Measurements from ENCODE around the gene PIK3CB.

The PIK3CB gene

GRCh38 chr3:138829097-138829496 is 5.6 kb downstream of the PIK3CB start:
- Histone ChIP-seq H3F3A (ENCODE audit: insufficient read depth, low read length) (no peaks in the 10 kb centered on the region), H2AFZ (ENCODE audit: low read length) (no peak overlapping the region), H3K9me2 (ENCODE audit: low read depth, low read length) (no peaks in the 10 kb centered on the region), H3K9me3 (ENCODE audit: low read length) (no peaks in the 10 kb centered on the region), H3K9ac (ENCODE audit: low read length) (no peak overlapping the region), H3K79me2 (ENCODE audit: insufficient read depth, low read length) (peaks cover 71% of the 10 kb centered on the region), H3K4me3 (ENCODE audit: low read depth, low read length, poor library complexity, severe bottlenecking) (no peak overlapping the region), H3K36me3 (ENCODE audit: insufficient read depth, low read length) (peaks cover 11% of the 10 kb centered on the region), H3K4me2 (ENCODE audit: low read length) (no peak overlapping the region), H4K20me1 (ENCODE audit: insufficient read depth, low read length) (no peaks in the 10 kb centered on the region), H3K27me3 (ENCODE audit: insufficient read depth, low read length) (no peaks in the 10 kb centered on the region), H3K4me1 (ENCODE audit: insufficient read depth, low read length, severe bottlenecking) (peaks cover 12% of the 10 kb centered on the region), H3K27ac (ENCODE audit: low read depth, low read length, poor library complexity, severe bottlenecking) (no peak overlapping the region)
- TF ChIP-seq CTCF (IDR thresholded peaks at IDR 0.05; ENCODE audit: low read length) (no peak), EZH2 (IDR thresholded peaks at IDR 0.05; ENCODE audit: borderline replicate concordance, low read length) (no peak)

GRCh38 chr3:138827222-138827621 is 7.5 kb downstream of the PIK3CB start:
- Histone ChIP-seq H3K79me2 (ENCODE audit: insufficient read depth, low read length) (peaks cover 58% of the 10 kb centered on the region), H3K27me3 (ENCODE audit: insufficient read depth, low read length) (no peaks in the 10 kb centered on the region)

GRCh38 chr3:138825336-138825735 is 9.4 kb downstream of the PIK3CB start:
- no peak overlapping the region for H3K27ac ChIP-seq (ENCODE audit: low read depth, low read length, poor library complexity, severe bottlenecking)
- no peaks in the 10 kb centered on the region for H3K27me3 ChIP-seq (ENCODE audit: insufficient read depth, low read length)
- H3K4me3 ChIP-seq (ENCODE audit: low read depth, low read length, poor library complexity, severe bottlenecking): no peak overlapping the region
- no peak overlapping the region for H3K9ac ChIP-seq (ENCODE audit: low read length)
- TF ChIP-seq CTCF (IDR thresholded peaks at IDR 0.05; ENCODE audit: low read length) (no peak), EZH2 (IDR thresholded peaks at IDR 0.05; ENCODE audit: borderline replicate concordance, low read length) (no peak)
- H3K9me2 ChIP-seq (ENCODE audit: low read depth, low read length): no peaks in the 10 kb centered on the region
- H3K79me2 ChIP-seq (ENCODE audit: insufficient read depth, low read length): peaks cover 48% of the 10 kb centered on the region
- peaks cover 11% of the 10 kb centered on the region for H3K36me3 ChIP-seq (ENCODE audit: insufficient read depth, low read length)
- H3K4me1 ChIP-seq (ENCODE audit: insufficient read depth, low read length, severe bottlenecking): no peaks in the 10 kb centered on the region
- H4K20me1 ChIP-seq (ENCODE audit: insufficient read depth, low read length): no peaks in the 10 kb centered on the region
- H2AFZ ChIP-seq (ENCODE audit: low read length): no peak overlapping the region
- no peaks in the 10 kb centered on the region for H3K9me3 ChIP-seq (ENCODE audit: low read length)
- H3K4me2 ChIP-seq (ENCODE audit: low read length): no peak overlapping the region
- no peaks in the 10 kb centered on the region for H3F3A ChIP-seq (ENCODE audit: insufficient read depth, low read length)

More at GRCh38 chr3:138827222-138827621, 7.5 kb downstream of the PIK3CB start:
- Histone ChIP-seq H3K9me3 (ENCODE audit: low read length) (no peaks in the 10 kb centered on the region), H3K4me2 (ENCODE audit: low read length) (no peak overlapping the region), H3F3A (ENCODE audit: insufficient read depth, low read length) (no peaks in the 10 kb centered on the region), H3K4me1 (ENCODE audit: insufficient read depth, low read length, severe bottlenecking) (no peaks in the 10 kb centered on the region), H3K36me3 (ENCODE audit: insufficient read depth, low read length) (peaks cover 11% of the 10 kb centered on the region), H3K27ac (ENCODE audit: low read depth, low read length, poor library complexity, severe bottlenecking) (no peak overlapping the region), H2AFZ (ENCODE audit: low read length) (no peak overlapping the region), H3K4me3 (ENCODE audit: low read depth, low read length, poor library complexity, severe bottlenecking) (no peak overlapping the region), H3K9ac (ENCODE audit: low read length) (no peak overlapping the region), H3K9me2 (ENCODE audit: low read depth, low read length) (no peaks in the 10 kb centered on the region), H4K20me1 (ENCODE audit: insufficient read depth, low read length) (no peaks in the 10 kb centered on the region)
- TF ChIP-seq CTCF (IDR thresholded peaks at IDR 0.05; ENCODE audit: low read length): no peak
- no peak for TF ChIP-seq EZH2 (IDR thresholded peaks at IDR 0.05; ENCODE audit: borderline replicate concordance, low read length)

Measured in OCI-LY1 (cell line).